Body of pancreas (tissue), 4 donors: ENCODE measurements around the gene ZFP92.

Experiments
- POLR2A ChIP-seq, 3 donors: fragments of 450-650 bp; IDR thresholded peaks; one replicate each; pipeline ENCODE4 v1.6.1; 2016; ENCODE audit warnings: antibody characterized with exemption in 3 of 3, mild to moderate bottlenecking in 2 of 3
- TF ChIP-seq, protein P1 (sequence below), 7 experiments: fragments of 450-650 bp in 4 of 7; fragments of 200-600 bp in 3 of 7; sonication (generic) in 3 of 7; IDR thresholded peaks; one replicate each; pipeline ENCODE4 v1.5.1; 2016 to 2019; ENCODE audit warnings: antibody characterized with exemption in 7 of 7

DNA sequence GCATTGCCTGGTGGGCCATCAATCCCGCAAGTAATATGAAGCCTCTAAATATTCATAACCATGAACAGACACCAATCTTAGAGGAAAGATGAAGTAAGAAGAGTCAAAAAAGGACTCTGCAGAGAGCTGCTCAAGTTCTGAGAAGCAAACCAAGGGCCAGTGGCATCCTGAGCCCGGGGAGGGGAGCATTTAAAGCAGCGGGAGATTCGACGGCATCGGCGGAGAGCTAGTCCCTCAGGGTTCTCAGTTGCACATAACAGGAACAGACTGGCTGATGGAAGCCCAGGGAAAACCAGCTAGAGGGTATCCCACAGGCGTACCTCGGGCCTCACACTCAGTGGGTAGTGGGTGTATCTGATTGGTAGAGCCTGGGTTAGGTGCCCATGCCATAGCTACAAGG, 5.3 kb upstream of the ZFP92 start:
- TF ChIP-seq, protein P1, sequence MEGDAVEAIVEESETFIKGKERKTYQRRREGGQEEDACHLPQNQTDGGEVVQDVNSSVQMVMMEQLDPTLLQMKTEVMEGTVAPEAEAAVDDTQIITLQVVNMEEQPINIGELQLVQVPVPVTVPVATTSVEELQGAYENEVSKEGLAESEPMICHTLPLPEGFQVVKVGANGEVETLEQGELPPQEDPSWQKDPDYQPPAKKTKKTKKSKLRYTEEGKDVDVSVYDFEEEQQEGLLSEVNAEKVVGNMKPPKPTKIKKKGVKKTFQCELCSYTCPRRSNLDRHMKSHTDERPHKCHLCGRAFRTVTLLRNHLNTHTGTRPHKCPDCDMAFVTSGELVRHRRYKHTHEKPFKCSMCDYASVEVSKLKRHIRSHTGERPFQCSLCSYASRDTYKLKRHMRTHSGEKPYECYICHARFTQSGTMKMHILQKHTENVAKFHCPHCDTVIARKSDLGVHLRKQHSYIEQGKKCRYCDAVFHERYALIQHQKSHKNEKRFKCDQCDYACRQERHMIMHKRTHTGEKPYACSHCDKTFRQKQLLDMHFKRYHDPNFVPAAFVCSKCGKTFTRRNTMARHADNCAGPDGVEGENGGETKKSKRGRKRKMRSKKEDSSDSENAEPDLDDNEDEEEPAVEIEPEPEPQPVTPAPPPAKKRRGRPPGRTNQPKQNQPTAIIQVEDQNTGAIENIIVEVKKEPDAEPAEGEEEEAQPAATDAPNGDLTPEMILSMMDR (IDR thresholded peaks at IDR 0.05) = no peak
- TF ChIP-seq POLR2A (IDR thresholded peaks at IDR 0.05) = no peak
